Measurements from ENCODE around the gene TBC1D22B. TPM values are rescaled to one million over a fixed set of nuclear protein-coding genes. Genes with fewer than 3 reads are reported as not detected.

TBC1D22B gene, protein sequence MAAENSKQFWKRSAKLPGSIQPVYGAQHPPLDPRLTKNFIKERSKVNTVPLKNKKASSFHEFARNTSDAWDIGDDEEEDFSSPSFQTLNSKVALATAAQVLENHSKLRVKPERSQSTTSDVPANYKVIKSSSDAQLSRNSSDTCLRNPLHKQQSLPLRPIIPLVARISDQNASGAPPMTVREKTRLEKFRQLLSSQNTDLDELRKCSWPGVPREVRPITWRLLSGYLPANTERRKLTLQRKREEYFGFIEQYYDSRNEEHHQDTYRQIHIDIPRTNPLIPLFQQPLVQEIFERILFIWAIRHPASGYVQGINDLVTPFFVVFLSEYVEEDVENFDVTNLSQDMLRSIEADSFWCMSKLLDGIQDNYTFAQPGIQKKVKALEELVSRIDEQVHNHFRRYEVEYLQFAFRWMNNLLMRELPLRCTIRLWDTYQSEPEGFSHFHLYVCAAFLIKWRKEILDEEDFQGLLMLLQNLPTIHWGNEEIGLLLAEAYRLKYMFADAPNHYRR
- total RNA-seq (1 to 10 TPM; 6.1 to 7.2 (median 6.3) TPM), polyA plus RNA-seq (10 to 100 TPM in 1 of 3 donors, 1 to 10 TPM in 2; 8.6 to 10.8 (median 9.5) TPM)

DNA sequence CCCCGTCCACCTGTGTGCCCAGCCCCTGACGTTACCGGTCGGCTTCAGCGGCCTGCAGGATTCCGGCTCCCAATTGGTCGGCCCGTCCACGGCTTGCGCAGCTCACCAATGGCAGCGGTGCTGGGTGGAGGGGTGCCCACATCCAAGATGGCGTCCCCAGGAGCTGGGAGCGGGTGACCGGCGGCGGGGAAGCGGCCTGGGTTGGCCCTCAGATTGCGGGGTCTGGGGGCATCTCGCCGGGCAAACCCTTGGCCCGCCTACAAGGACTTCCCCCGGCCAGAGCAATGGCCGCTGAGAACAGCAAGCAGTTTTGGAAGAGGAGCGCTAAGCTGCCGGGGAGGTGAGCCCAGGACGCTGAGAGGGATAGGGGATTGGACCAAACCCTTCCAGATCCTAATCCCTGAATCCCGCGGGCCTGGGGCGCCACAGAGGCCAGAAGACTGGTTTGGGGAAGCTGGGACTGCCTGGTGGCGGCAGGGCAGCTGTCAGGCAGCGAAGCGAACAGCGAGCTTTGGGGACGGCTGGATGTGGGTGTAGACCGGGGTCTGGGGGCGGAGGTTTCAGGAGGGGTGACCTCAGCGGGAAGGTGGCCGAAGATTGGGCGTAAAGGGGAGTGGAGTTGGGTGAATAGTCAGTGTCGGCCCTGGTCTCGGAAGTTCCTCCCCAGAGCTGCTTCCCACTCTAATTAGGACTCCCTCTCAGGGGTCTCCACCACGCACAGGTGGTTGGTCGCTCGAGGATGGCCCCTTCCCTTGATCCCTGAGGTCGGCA, at the start of gene TBC1D22B, which contains the start of gene TMEM217:
TBC1D22B (plus strand) TSS at position 139 of the 771 bp plus-strand sequence; CDS start at position 285, 146 bp downstream.
TMEM217 (minus strand) TSS at position 511 of the 771 bp plus-strand sequence. CDS start 39,114 bp downstream, outside the sequence.
- Histone ChIP-seq H3K27me3 (no peaks in the 10 kb centered on the region), H3K4me3 (peak within 1 kb of the TSS; percentile 79 to 93 (median 81)), H3K4me1 (peaks cover 0 to 23% (median 19%) of the 10 kb centered on the region in 4 donors), H3K27ac (peak within 1 kb of the TSS; percentile 77 to 85 (median 80)), H3K36me3 (no peaks in the 10 kb centered on the region), H3K9me3 (no peaks in the 10 kb centered on the region)
- TF ChIP-seq CTCF (IDR thresholded peaks at IDR 0.05) (no peak), POLR2A (IDR thresholded peaks at IDR 0.05) (peak in 1 of 2 donors; percentile 28), EP300 (IDR thresholded peaks at IDR 0.05) (no peak), POLR2AphosphoS5 (IDR thresholded peaks at IDR 0.05) (peak; percentile 51 to 83 (median 68))
- intact Hi-C loops (cut with DNase I), result no loop called here
- DNase-seq, result peak; percentile 98
- 0% methylated on average over 45 of the region's 45 CpGs for WGBS, 2 donors

- H3K4me1 ChIP-seq, result peaks cover 0 to 4% (median 0%) of the 10 kb centered on the region in 4 donors
- no peaks in the 10 kb centered on the region for H3K9me3 ChIP-seq
- H3K27ac ChIP-seq, result no peak overlapping the region
- no peak overlapping the region for H3K4me3 ChIP-seq
- intact Hi-C loops (cut with DNase I), result no loop called here
- no peaks in the 10 kb centered on the region for H3K27me3 ChIP-seq
- WGBS, 2 donors, result 59% methylated on average over 7 of the region's 7 CpGs
- TF ChIP-seq EP300 (IDR thresholded peaks at IDR 0.05) (no peak), CTCF (IDR thresholded peaks at IDR 0.05) (peak; percentile 57 to 74 (median 72))
- no peaks in the 10 kb centered on the region for H3K36me3 ChIP-seq
- peak; percentile 86 for DNase-seq
Measured at GRCh38 chr6:37207903-37208456, 49.6 kb upstream of the TBC1D22B start.

DNA sequence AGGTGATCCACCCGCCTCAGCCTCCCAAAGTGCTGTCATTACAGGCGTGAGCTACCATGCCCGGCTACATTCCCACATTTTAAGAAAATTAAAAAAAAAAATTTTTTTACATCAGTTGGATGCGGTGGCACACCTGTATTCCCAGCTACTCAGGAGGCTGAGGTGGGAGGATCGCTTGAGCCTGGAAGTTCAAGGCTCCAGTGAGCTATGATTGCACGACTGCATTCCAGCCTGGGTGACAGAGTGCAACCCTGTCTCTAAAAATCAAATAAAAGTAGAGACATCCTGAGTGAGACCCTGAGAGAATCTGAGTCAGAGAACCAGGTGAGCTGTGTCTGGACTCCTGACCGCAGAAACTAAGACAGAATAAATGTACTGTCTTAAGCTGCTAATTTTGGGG, 48.8 kb upstream of the TBC1D22B start:
- H3K27ac ChIP-seq, result no peak overlapping the region
- H3K4me3 ChIP-seq, result no peak overlapping the region
- TF ChIP-seq POLR2A (IDR thresholded peaks at IDR 0.05), result no peak
- TF ChIP-seq POLR2AphosphoS5 (IDR thresholded peaks at IDR 0.05), result no peak
- no peak for TF ChIP-seq CTCF (IDR thresholded peaks at IDR 0.05)
- TF ChIP-seq EP300 (IDR thresholded peaks at IDR 0.05), result no peak
- DNase-seq, result no peak
- 90 to 93% methylated on average over 7 of the region's 7 CpGs for WGBS, 2 donors
- no peaks in the 10 kb centered on the region for H3K27me3 ChIP-seq
- intact Hi-C loops (cut with DNase I), result no loop called here
- H3K36me3 ChIP-seq, result no peaks in the 10 kb centered on the region
- peaks cover 0 to 4% (median 0%) of the 10 kb centered on the region in 4 donors for H3K4me1 ChIP-seq
- H3K9me3 ChIP-seq, result no peaks in the 10 kb centered on the region

DNA sequence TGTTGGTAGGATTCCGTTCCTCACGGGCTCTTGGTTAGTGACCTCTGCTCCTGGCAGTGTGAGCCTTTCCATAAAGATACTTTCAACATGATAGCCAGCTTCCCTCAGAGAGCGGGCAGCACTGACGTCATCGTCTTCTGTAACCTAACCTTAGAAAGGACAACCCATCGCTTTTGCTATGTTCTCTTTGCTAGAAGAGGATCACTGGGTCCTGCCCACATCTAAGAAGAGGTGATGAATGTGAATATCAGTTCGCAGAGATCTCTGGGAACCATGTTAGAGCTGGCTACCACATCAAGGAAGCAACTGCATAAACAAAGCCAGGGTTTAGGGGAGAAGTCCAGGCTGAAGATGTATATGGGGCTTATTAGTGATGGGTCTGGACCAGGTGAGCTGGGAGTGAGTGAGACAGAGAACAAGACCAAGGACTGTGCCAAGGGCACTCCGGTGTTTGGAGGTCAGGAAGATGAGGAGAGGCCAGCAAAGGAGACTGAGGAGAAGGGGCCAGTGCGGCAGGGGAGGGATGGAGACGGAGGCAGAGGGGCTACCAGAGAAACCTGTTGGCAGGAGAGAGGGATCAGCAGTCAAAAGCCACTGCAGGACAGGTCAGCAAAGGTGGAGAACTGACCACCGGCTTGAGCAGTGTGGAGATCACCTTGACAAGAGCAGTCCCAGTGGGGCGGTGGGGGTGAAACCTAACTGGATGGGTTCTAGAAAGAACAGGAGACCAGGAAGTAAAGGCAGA, 47.9 kb upstream of the TBC1D22B start:
- 84 to 90% methylated on average over 12 of the region's 12 CpGs for WGBS, 2 donors
- TF ChIP-seq POLR2A (IDR thresholded peaks at IDR 0.05) (no peak), EP300 (IDR thresholded peaks at IDR 0.05) (no peak), CTCF (IDR thresholded peaks at IDR 0.05) (no peak), POLR2AphosphoS5 (IDR thresholded peaks at IDR 0.05) (no peak)
- H3K9me3 ChIP-seq, result no peaks in the 10 kb centered on the region

More for the DNA sequence above, 47.9 kb upstream of the TBC1D22B start:
- Histone ChIP-seq H3K4me3 (no peak overlapping the region), H3K27me3 (no peaks in the 10 kb centered on the region), H3K27ac (no peak overlapping the region), H3K36me3 (no peaks in the 10 kb centered on the region), H3K4me1 (peaks cover 0 to 4% (median 0%) of the 10 kb centered on the region in 4 donors)
- intact Hi-C loops (cut with DNase I), result loop anchor here (1.0 to 2.0 kb wide), 3 partner anchors 37 to 324 kb away; partner anchors contain the start of gene C6orf89
- DNase-seq, result no peak
